ENCODE data around the gene CTXND1.

CTXND1 gene

GRCh38 chr15:80177156-80177555, 74.9 kb downstream of the CTXND1 start:
- H3K9me3 ChIP-seq: no peaks in the 10 kb centered on the region
- H3K4me1 ChIP-seq (ENCODE audit: control insufficient read depth in 1 of 2, insufficient read depth in 1 of 2, low read depth in 1 of 2, low read length in 1 of 2): peaks cover 0 to 3% of the 10 kb centered on the region in 2 experiments
- H3K4me3 ChIP-seq (ENCODE audit: low read depth in 1 of 2, low read length in 1 of 2): no peak overlapping the region
- peaks cover 32% of the 10 kb centered on the region for H3K36me3 ChIP-seq
- no peak overlapping the region for H3K27ac ChIP-seq
- TF ChIP-seq CTCF (IDR thresholded peaks at IDR 0.05): no peak
- H3K27me3 ChIP-seq: no peaks in the 10 kb centered on the region

- TF ChIP-seq CTCF (IDR thresholded peaks at IDR 0.05): no peak
- H3K4me3 ChIP-seq (ENCODE audit: low read depth in 1 of 2, low read length in 1 of 2): no peak overlapping the region
- no peak overlapping the region for H3K27ac ChIP-seq
- no peaks in the 10 kb centered on the region for H3K27me3 ChIP-seq
- H3K9me3 ChIP-seq: no peaks in the 10 kb centered on the region
- peaks cover 30% of the 10 kb centered on the region for H3K36me3 ChIP-seq
- H3K4me1 ChIP-seq (ENCODE audit: control insufficient read depth in 1 of 2, insufficient read depth in 1 of 2, low read depth in 1 of 2, low read length in 1 of 2): peaks cover 0 to 3% of the 10 kb centered on the region in 2 experiments
Measured at GRCh38 chr15:80176443-80176842, 75.6 kb downstream of the CTXND1 start.

DNA sequence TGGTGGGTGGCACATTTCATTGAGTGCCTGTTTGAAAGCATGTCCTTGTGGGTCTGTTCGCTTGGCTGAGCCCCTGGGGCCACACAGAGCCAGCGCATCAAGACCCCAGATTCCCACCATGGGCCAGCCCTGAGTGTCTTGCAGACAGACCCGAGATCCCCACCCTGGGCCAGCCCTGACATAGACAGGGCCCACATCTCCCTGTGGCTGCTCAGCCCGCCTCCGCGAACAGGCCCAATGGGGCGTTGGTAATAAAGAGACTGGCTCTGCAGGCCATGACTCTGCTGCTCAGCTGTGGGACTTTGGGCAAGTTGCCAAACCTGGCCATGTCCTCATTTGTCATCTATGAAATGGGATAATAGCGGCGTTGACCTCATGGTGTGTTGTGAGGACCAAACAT, 76.6 kb downstream of the CTXND1 start:
- Histone ChIP-seq H3K9me3 (no peaks in the 10 kb centered on the region), H3K36me3 (peaks cover 20% of the 10 kb centered on the region), H3K27me3 (no peaks in the 10 kb centered on the region), H3K4me1 (ENCODE audit: control insufficient read depth in 1 of 2, insufficient read depth in 1 of 2, low read depth in 1 of 2, low read length in 1 of 2) (peaks cover 0 to 3% of the 10 kb centered on the region in 2 experiments), H3K27ac (no peak overlapping the region), H3K4me3 (ENCODE audit: low read depth in 1 of 2, low read length in 1 of 2) (no peak overlapping the region)
- TF ChIP-seq CTCF (IDR thresholded peaks at IDR 0.05): no peak

DNA sequence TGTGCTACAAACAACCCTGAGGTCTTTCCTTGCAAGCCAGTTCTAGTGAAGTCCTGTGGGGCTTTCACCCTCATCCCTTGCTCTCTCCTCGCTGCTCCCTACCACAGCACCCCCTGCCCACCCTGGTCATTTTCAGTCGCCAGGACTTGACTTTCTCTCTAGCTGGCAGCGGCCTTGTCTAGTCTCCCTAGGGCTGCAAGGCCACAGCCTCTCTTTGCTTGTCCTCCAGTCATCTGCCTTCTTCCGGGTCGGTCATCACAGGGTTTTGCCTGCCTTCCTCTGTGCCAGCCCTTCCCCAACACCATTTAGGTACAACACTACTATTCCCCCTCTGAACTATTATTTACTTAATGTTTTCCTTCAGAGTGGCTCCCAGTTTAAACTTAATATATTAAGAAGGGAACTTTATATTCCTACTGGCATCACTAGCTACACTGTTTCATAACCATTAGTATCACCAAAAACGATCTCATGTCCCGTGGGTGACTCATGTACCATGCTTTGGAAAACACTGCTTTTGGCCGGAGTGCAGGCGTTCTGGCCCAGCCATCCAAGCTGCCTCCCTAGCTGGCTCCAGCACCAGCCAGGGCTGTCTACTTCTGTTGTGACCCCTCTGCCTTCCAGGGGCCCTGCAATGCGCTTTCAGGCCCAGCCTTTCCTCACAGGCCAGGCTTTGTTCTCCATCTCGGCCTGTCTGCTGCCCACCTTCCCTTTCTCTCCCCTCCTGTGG, 77.8 kb downstream of the CTXND1 start:
- no peak overlapping the region for H3K4me3 ChIP-seq (ENCODE audit: low read depth in 1 of 2, low read length in 1 of 2)

DNA sequence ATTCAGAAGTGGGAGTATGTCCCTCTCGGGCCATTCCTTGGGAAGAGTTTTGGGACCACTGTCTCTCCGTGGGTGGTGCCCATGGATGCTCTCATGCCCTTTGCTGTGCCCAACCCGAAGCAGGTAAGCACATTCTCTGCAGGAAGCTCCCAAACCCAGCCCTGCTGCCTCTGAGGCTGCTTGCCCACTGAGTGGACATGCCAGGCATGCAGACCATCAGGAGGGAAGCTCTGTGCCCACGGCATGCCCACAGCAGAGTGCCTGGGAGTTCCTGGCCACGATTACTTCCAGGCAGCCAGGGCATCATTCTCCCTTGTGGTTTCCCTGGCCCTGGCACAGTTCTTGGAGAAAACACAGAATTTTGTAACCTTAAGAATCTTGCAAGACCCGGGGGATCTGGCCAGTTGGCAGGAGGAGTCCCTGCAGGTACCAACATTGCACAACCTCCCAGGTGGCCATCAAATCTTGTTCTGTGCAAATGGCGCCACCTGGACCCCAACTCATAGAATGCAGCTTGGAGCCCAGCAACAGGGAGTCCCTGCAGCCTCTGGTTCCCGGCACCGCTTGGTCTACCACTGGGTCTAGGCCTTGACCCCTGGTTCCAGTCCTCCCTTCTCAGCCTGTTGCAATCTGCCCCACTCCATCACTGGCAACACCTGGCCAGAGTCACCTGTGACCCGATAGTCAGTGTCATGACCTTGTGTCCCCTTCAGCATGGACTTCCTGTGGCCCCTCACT, 78.8 kb downstream of the CTXND1 start:
- Histone ChIP-seq H3K9me3 (no peaks in the 10 kb centered on the region), H3K27me3 (no peaks in the 10 kb centered on the region), H3K27ac (no peak overlapping the region), H3K4me1 (ENCODE audit: control insufficient read depth in 1 of 2, insufficient read depth in 1 of 2, low read depth in 1 of 2, low read length in 1 of 2) (peaks cover 0 to 3% of the 10 kb centered on the region in 2 experiments), H3K36me3 (peaks cover 10% of the 10 kb centered on the region), H3K4me3 (ENCODE audit: low read depth in 1 of 2, low read length in 1 of 2) (no peak overlapping the region)
- TF ChIP-seq CTCF (IDR thresholded peaks at IDR 0.05): peak; percentile 76

More for the DNA sequence above, 77.8 kb downstream of the CTXND1 start:
- Histone ChIP-seq H3K4me1 (ENCODE audit: control insufficient read depth in 1 of 2, insufficient read depth in 1 of 2, low read depth in 1 of 2, low read length in 1 of 2) (peaks cover 0 to 3% of the 10 kb centered on the region in 2 experiments), H3K36me3 (peaks cover 10% of the 10 kb centered on the region), H3K9me3 (no peaks in the 10 kb centered on the region), H3K27me3 (no peaks in the 10 kb centered on the region), H3K27ac (no peak overlapping the region)
- TF ChIP-seq CTCF (IDR thresholded peaks at IDR 0.05): no peak
